RWPE1 (cell line): Measurements from ENCODE around the gene GALNT13.
A peak's percentile ranks its signal among the peaks of the same experiment; 100 is the strongest.

Experiments used
- CTCF ChIA-PET: fragments of 350-600 bp; sonication (Branson Sonifier 250); formaldehyde crosslinking; extraction: SDS; loops from one replicate; lab custom pipeline; 2021; lab: Yijun Ruan, JAX
- POLR2A ChIA-PET: fragments of 400-600 bp; formaldehyde crosslinking; extraction: SDS; loops from one replicate; lab custom pipeline; 2020; ENCODE audit warnings: antibody characterized with exemption; ENCODE audit not compliant: low non-redundant PET; lab: Yijun Ruan, JAX
- DNase-seq: peaks from one replicate; pipeline ENCODE4 v3.0.0; 2012; ENCODE audit warnings: low spot score
- H3K27ac ChIP-seq: fragments of 450-650 bp; 2 replicates; pipeline ENCODE4 v1.5.1; 2017
- CTCF ChIP-seq: fragments of 450-650 bp; conservative IDR thresholded peaks from 2 replicates; pipeline ENCODE4 v1.5.1; 2017; ENCODE audit warnings: low read depth, mild to moderate bottlenecking

GALNT13 gene

GRCh38 chr2:154259030-154259429 is 387.3 kb downstream of the GALNT13 start:
- CTCF ChIA-PET = interaction anchor here (0.6 kb wide), 1 partner anchor 16 kb away, joined by 4 read pairs; no protein-coding TSS in a partner anchor

GRCh38 chr2:154261473-154262027 is 389.8 kb downstream of the GALNT13 start:
- DNase-seq = peak; percentile 50
- no peak for TF ChIP-seq CTCF
- POLR2A ChIA-PET = no interaction called here
- no peak overlapping the region for H3K27ac ChIP-seq
- CTCF ChIA-PET = interaction anchor here (0.5 kb wide), 1 partner anchor 624 kb away, joined by 5 read pairs; no protein-coding TSS in a partner anchor

More at GRCh38 chr2:154259030-154259429, 387.3 kb downstream of the GALNT13 start:
- H3K27ac ChIP-seq = no peak overlapping the region
- no peak for TF ChIP-seq CTCF
- no peak for DNase-seq
- POLR2A ChIA-PET = no interaction called here

GRCh38 chr2:154263206-154263605 is 391.5 kb downstream of the GALNT13 start:
- peak; percentile 7 for DNase-seq
- POLR2A ChIA-PET = no interaction called here
- no peak for TF ChIP-seq CTCF
- CTCF ChIA-PET = no interaction called here
- H3K27ac ChIP-seq = no peak overlapping the region

- DNase-seq = peak; percentile 80
- H3K27ac ChIP-seq = no peak overlapping the region
- ChIA-PET CTCF (interaction anchor here (0.6 kb wide), 1 partner anchor 47 kb away, joined by 3 read pairs; no protein-coding TSS in a partner anchor), POLR2A (no interaction called here)
- no peak for TF ChIP-seq CTCF
Measured at GRCh38 chr2:154264024-154264423, 392.3 kb downstream of the GALNT13 start.

GRCh38 chr2:154267983-154268382 is 396.3 kb downstream of the GALNT13 start:
- DNase-seq = no peak
- no peak for TF ChIP-seq CTCF
- ChIA-PET POLR2A (no interaction called here), CTCF (no interaction called here)
- no peak overlapping the region for H3K27ac ChIP-seq

GRCh38 chr2:154280543-154280942 is 408.8 kb downstream of the GALNT13 start:
- TF ChIP-seq CTCF = no peak
- ChIA-PET POLR2A (no interaction called here), CTCF (interaction anchor here (0.6 to 0.7 kb wide), 2 partner anchors 95 to 622 kb away, joined by 3 read pairs; no protein-coding TSS in a partner anchor)
- no peak overlapping the region for H3K27ac ChIP-seq
- DNase-seq = no peak
